NCI-H446 treated with DMSO at 0.1 percent for 48 hours (cell line): ENCODE results near the gene BLOC1S1.

Experiments
- DNase-seq: peaks from one replicate; lab custom pipeline; 2025; lab: John Stamatoyannopoulos, UW

BLOC1S1 gene

GRCh38 chr12:55728186-55728938, 12.5 kb downstream of the BLOC1S1 start:
- DNase-seq = no peak

- DNase-seq = peak; percentile 79
Observed at GRCh38 chr12:55728939-55729818, 13.3 kb downstream of the BLOC1S1 start, which contains the start of gene CD63. TSS of gene CD63 (minus strand) at chr12:55729009. CDS start at chr12:55728341, 668 bp downstream.

- no peak for DNase-seq
Observed at GRCh38 chr12:55729819-55730818, 14.3 kb downstream of the BLOC1S1 start.

- DNase-seq = no peak
Observed at GRCh38 chr12:55732288-55732687, 16.4 kb downstream of the BLOC1S1 start.

- no peak for DNase-seq
Observed at GRCh38 chr12:55733021-55733555, 17.2 kb downstream of the BLOC1S1 start.

GRCh38 chr12:55733858-55734257, 18.0 kb downstream of the BLOC1S1 start:
- DNase-seq = no peak

- no peak for DNase-seq
Observed at GRCh38 chr12:55734595-55734994, 18.7 kb downstream of the BLOC1S1 start.

GRCh38 chr12:55736076-55736475, 20.2 kb downstream of the BLOC1S1 start:
- no peak for DNase-seq

- DNase-seq = peak; percentile 27
Observed at GRCh38 chr12:55736780-55737580, 21.1 kb downstream of the BLOC1S1 start.

- DNase-seq = no peak
Observed at GRCh38 chr12:55737581-55738122, 21.8 kb downstream of the BLOC1S1 start.

- peak; percentile 85 for DNase-seq
Observed at GRCh38 chr12:55738123-55739024, 22.5 kb downstream of the BLOC1S1 start.

- no peak for DNase-seq
Observed at GRCh38 chr12:55739025-55739378, 23.2 kb downstream of the BLOC1S1 start.

GRCh38 chr12:55741931-55742680, 26.3 kb downstream of the BLOC1S1 start:
- DNase-seq = no peak

- peak; percentile 60 for DNase-seq
Observed at GRCh38 chr12:55742719-55743405, 27.0 kb downstream of the BLOC1S1 start, which contains the start of gene GDF11. TSS of gene GDF11 (plus strand) at chr12:55743122. CDS start at chr12:55743317, 195 bp downstream.

- DNase-seq = no peak
Observed at GRCh38 chr12:55743406-55744339, 27.8 kb downstream of the BLOC1S1 start.

GRCh38 chr12:55744340-55745030, 28.6 kb downstream of the BLOC1S1 start:
- no peak for DNase-seq
